KBM-7 (cell line): ENCODE results near the gene ADAMTS19.
A peak's percentile ranks its signal among the peaks of the same experiment; 100 is the strongest.

Experiments used
- DNase-seq: peaks from one replicate; pipeline ENCODE4 v3.0.0-alpha.2; 2015
- in situ Hi-C: fragments of 300-500 bp; cut with MboI; formaldehyde crosslinking; loops from 2 replicates; pipeline ENCODE4 v1.14.3; 2020; ENCODE audit warnings: low sequenced_read_pairs, low pct_unique_long_range_greater_than_20kb, mixed read lengths

The ADAMTS19 gene

DNA sequence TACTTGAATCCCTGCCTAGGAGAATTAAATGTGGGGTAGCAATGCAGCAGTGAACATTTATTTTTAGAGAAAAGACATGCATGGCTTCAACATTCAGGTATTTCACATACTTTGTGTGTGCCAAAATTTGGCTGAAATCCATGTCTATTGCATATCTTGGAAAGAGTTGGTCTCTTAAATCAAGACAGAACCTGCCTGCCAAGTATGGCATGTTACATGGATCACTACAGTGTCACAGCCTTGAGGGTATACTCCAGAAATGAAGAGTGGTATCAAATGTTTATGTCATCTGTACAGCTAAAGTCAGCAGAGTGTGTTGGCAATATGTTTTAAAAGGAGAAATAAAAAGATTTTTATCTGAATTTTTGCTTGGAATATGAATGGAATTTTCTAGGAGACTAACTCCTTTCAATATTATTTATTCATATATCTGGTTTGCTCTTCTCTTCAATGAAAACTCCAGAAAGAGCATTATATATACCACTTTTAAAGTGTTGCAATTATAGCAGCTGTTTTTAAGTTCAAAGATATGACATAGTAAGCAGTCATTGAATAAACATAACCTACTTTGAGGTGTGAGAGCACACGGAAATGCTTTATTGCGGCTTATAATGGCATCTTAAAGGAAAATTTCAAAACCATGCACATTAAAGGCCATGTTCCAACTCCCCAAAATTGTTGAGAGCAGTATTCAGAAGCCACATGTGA lies 192.4 kb downstream of the ADAMTS19 start:
- no peak for DNase-seq
- in situ Hi-C loops, result no loop called here

DNA sequence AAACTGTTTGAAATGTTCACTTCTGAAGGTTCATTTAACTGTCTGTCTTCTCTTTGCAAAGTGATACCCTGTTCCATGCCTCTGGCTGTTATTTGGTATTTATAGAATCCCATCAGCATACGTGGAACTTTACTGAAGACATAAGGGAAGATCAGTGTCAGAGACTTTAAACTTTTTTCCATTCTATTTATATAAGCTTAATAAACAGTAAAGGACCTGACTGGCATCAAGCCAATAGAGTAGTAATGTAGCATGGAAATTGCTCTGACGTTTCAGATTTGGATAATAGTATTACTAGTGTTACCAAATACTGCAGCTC lies 192.9 kb downstream of the ADAMTS19 start:
- in situ Hi-C loops, result no loop called here
- DNase-seq, result no peak

DNA sequence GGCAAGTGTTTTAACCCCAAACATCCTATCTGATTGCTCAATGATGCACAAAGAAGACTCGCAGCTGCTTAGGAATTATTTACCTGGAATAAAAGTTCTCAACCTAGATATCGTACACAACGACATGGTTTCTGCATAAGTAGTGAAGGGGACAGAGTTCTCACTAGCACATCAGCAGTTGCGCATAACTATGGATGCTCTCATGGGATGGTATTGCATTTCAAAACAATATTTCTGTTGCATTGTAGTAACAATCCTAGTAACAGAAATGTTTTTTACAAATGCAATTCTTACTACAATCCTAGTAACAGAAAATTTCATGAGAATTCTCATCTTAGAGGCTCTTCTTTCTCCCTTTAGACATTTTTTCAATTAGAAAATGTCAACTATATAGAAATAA lies 193.3 kb downstream of the ADAMTS19 start:
- no peak for DNase-seq
- in situ Hi-C loops, result no loop called here

DNA sequence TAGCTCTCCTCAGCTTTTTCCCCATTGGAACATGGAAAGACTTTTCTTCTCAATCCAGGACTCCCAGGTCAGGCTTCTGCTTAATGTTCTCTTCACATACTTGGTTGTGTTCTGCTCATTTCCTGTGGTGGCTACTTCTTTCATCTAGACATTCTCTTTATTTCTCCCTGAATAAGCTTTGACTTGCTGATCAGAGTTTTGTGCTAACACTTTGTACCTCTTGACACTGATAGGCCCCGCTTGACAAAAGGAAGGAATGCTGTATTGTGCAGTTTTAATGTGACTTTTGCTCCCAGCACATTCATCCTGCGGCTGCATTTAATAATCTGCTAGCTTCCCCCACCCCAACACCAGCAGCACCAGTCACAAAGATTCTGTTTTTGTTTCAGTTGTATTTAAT lies 196.9 kb downstream of the ADAMTS19 start:
- in situ Hi-C loops, result no loop called here
- no peak for DNase-seq

DNA sequence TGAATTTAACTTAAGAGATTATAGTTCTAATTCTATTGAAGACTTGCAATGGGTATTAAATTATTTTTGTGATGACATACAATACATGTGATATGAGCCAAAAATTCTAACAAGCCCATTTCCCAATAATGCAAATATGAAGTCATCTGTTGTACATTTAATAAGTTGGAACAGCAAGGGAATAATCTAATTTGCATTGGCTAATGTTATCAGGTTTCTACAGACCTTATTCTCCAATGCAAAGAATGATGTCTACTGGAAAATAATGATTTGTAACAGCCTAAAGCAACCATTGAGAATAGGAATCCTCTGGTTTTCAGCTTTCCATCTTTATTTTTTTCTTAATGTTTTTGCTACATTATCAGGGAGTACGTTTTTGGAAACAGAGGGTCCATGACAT lies 198.7 kb downstream of the ADAMTS19 start:
- DNase-seq, result no peak
- in situ Hi-C loops, result no loop called here

DNA sequence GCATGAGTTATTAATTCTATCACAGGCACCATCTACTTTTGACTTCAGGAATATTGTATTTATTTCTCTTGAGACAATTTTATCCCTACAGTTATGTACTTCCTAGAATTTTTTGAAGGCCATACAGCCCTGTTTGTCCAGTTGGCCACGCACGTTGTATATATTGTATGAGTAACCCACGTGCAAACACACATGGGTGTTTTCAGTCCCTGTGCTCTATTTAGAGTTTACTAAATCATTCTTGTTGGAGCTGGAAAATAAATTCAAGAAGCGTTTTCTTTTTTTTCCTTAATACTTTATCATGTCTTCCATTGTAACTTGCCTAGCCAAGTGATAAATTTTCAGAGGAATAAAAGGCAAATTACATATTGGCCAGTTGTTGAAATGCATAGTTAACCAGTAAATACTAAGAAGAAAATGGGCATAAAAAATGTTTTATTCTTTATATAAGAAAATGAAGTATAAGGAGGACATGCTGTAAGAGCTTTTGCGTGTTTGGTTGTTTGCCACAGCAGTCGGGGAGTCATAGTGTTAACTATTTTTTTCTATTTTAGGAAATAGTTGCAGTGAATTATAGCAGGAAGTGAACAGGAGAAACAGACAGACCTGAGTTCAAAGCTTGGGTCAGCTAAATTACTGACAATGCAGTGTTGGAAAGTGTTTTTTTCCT lies 201.4 kb downstream of the ADAMTS19 start:
- DNase-seq, result no peak
- in situ Hi-C loops, result no loop called here

DNA sequence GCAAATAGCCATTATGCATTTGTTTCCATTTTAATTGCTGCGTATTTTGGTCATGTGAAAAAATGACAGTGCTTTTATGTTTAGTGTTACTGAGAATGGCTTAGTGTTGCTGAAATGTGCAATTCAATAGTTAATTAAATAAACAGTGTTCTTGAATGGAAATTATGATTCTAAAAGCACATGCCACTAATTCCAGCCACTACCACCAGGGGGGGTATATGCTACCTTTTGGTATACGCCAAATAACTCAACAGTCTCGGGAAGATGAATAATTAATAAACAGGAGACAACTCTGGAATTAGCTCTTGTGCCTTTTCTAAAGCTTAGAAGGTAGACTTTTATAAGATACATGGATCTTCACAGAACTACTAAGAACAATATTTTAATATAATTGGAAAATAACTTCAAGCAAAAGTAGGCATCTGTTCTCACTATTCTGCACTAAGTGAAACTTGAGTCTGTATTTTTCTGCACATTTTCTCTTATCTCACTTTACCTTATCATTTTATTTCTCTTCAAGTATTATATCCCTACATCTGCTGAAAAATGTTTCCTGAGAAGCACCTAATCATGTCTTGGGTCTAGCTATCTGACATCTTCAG lies 204.3 kb downstream of the ADAMTS19 start:
- peak; percentile 33 for DNase-seq
- in situ Hi-C loops, result no loop called here

DNA sequence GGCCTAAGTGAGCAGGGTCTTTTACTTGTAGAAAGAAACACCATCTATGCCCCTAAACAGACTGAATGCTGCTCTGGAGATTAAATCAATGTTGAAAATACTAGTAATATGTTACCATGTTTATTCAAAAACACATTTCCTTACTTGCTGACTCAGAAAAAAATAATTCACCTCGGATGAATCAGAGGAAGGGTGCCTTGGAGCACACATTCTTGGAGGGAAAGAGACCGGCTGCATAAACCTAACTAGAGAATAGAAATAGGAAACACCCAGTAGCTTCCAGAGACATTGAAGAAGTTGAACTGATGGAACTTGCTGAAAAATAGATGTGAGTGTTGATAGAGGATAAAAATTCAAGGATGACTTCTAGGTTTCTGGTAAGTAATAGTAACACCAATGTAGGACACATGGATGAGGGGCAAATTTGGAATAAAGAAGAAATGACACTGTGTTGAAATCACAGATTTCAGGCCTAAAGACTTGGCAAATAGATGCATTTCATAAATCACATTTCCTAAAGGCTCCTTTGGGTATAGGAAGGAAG lies 210.9 kb downstream of the ADAMTS19 start:
- no peak for DNase-seq
- in situ Hi-C loops, result no loop called here

DNA sequence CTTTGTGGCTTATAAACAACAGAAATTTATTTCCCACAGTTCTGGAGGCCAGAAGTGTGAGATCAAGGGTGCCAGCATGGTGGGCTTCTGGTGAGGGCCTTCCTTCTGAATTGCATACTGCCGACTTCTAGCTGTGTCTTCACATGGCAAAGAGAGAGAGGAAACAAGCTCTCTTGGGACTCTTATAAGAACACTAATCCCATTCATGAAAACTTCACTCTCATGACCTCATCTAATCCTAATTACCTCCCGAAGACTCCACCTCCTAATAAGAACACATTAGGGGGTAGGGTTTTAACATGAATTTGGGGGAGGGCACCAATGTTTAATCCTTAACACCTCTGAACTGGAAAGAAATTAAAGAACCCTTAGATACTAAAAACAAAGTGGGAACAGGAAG lies 211.9 kb downstream of the ADAMTS19 start:
- in situ Hi-C loops, result no loop called here
- DNase-seq, result no peak

DNA sequence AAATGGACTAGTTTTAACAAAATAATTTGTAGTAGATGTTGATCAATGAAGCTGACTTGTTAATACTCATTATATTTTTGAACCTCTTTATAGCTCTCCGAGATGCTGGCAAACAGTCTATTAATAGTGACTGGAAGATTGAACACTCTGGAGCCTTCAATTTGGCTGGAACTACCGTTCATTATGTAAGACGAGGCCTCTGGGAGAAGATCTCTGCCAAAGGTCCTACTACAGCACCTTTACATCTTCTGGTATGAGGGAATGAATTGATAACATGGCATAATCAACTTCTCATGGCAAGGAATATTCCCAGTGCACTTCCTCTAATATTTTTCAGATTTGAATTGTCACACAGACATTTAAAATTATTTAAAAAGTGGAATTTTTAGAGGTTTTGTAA lies 219.6 kb downstream of the ADAMTS19 start:
- in situ Hi-C loops, result no loop called here
- no peak for DNase-seq

DNA sequence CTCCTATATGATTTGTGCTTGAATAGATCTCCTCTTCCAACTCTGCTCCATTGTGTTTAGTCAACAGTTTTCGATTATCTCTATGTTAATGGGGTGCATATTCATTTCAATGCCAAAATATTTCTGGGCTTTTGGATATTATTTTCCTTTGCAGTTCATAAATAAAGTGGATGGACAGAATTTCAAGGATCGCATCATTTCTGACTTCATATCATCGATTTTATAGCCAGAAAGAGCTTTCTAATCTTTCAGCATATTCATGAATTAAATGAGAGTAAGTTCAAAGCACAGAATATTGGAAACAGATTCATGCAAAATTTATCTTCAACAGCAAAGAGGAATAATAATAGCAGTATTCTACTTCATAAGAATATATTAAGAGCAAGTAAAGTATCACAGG lies 227.8 kb downstream of the ADAMTS19 start:
- no peak for DNase-seq
- in situ Hi-C loops, result no loop called here

DNA sequence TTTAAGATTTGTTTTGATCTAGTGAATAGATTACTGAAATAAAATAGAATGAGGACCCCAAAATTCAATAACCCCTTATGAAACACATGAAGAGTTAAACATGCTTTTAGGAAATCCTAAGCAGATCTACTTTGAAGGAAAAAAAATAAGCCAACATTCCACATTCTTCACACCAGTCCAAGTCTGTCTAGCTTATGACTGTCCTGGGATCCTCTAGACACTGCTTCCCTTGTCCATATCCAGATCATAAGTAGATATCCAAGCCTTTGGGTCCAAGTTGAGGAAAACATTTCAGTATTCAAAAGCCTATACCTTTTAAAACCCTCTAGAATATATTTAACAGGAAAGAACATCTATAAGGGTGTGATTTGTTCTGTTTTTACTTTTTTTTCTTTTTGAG lies 228.9 kb downstream of the ADAMTS19 start:
- in situ Hi-C loops, result no loop called here

DNA sequence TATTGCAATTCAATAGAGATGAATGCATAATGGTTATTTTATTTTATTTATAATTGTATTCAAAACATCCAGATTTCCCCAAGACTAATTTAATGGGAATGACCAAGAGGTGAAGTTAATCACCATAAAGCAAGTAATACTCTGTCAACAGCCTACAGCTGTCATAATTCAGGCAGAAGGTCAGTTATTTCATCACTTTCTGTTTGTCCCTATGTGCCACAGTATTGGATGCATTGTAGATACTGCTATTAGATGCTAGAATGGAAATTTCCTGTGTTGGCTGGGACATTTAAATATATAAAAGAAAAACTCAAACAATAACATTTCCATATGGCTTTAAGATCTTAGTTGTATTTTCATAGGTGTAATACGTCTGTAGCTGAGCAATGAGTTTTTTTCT lies 231.1 kb downstream of the ADAMTS19 start:
- DNase-seq, result no peak
- in situ Hi-C loops, result no loop called here

More for the DNA sequence above, 228.9 kb downstream of the ADAMTS19 start:
- DNase-seq, result no peak

DNA sequence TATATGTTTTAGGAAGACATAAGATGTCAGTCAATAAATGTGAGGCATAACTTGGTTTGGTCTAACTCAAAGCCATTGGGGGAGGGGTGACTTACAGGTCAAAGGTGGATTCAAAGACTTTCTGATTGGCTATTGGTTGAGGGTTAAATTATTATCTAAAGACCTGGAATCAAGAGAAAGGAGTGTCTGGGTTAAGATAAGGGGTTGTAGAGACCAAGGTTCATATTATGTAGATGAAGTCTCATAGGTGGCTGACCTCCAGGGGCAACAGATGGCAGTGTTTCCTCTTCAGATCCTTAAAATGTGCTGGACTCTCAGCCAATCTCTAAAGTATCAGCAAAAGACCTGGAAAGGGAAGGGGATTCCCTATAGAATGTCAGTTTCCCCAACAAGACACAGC lies 236.5 kb downstream of the ADAMTS19 start:
- in situ Hi-C loops, result no loop called here

DNA sequence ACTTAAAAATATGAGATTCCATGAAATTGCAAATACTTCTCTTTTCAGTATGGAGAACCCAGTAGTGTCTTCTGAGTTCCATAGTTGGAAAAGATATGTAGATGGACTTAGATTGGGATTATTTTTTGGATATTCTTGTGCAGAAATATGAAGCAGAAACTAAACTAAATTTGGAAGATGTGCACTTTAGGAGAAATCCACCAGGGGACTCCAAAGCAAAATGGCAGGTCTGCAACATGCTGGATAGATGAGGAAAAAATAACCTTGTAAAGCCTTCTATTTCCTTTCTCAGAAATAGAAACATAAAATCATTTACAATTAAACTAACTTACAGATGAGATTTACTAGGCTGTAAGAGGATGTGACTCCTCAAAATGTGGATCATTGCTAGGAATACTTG lies 238.6 kb downstream of the ADAMTS19 start:
- in situ Hi-C loops, result no loop called here
- no peak for DNase-seq

More for the DNA sequence above, 236.5 kb downstream of the ADAMTS19 start:
- DNase-seq, result no peak

DNA sequence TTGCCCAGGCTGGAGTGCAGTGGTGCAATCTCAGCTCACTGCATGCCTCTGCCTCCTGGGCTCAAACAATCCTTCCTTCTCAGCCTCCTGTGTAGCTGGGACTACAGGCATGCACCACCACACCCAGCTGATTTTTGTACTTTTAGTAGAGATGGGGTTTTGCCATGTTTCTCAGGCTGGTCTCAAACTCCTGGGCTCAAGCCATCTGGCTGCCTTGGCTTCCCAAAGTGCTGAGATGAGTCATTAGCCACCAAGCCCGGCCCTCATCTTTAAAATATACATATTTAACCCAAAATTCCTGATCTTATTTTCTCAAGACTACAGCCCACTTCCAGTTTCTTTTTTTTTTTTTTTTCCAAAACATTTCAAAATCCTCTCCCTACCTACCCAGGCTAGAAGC lies 256.1 kb downstream of the ADAMTS19 start:
- no peak for DNase-seq
- in situ Hi-C loops, result no loop called here

DNA sequence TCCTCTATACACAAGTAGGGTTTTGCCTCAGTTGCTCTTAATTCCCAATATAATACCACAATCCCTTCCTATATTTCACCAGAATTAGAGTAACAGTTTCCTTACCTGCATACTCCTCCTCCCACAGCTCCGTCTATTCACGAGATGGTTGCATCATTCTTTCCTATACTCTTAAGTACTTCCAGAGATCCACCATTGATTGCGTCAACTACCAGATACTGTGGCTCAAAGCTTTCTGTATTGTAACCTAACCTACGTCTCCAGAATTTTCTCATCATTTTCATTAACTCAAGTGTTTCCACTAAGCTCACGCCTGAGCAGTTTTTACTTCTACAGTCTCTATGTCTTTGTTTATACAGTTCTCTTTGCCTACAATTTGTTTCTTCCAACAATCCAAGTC lies 256.6 kb downstream of the ADAMTS19 start:
- in situ Hi-C loops, result no loop called here
- DNase-seq, result no peak

DNA sequence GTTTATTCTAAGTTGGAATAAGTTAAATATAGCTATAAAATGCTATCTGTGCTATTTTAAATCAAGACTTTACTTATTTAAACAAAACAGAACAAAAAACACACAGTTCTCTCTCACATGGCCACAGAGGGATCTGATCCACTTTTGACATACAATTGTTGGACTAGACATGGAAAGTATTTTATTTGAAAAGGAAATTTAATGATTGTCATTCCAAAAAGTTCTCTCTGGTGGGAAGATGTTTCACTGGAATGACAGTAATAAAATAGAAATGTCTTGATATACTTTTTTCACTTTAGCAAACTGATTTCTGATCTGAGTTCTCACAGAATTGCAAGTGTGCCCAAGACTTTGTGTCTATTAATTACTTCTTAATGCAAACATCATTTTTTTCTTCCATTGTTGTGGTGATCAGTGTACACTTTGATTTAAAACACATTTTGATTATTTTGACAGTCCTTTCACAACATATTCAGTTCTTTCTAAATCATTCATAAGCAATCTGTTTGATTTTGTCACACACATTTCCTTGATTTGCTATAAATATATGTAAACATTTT lies 257.7 kb downstream of the ADAMTS19 start:
- in situ Hi-C loops, result no loop called here
- DNase-seq, result no peak

DNA sequence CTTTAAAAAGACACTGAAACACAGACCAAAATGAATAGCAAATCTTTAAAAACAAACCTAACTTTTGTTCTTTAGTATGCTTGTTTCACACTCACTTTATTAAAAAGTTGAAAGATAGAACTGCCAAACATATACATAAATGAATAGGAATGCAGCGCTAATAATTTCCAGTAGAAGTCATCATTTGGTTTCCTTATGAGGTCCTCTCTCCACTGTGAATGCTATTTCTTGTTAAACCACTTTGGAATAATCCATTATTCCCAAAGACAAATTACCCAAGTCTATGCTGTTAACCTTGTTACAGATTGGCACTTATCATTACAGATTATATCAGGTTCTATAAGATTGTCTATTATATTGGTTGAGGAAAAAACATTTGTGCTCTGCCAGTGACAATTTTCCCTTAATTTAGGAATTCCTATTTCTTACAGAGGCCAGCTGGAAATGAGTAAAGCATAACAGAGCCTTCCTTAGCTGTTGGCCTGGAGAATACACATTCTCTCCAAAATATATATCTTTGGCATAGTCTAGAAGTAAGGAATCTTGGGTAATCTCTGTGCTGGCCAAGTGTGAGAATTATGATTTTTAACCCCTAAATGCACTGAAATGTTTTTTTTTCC lies 258.5 kb downstream of the ADAMTS19 start:
- DNase-seq, result no peak
- in situ Hi-C loops, result no loop called here

DNA sequence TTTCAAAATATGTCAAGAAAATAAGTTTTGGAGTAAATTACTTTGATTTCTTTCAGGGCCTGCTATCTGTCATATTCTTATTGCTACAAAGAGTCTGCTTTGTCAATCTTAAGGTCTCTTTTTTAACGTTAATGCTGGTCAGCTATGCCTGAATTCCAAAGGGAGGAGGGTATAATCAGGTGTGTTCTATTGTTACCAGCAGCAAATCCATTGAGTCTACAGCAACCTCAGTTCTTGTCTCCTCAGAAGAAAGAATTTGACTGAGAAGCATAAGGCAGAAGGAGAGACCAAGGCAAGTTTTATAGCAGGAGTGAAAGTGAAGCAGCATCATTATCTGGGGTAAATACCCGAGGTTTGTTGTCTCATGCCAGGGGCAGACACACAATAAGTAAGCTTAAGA lies 264.1 kb downstream of the ADAMTS19 start:
- in situ Hi-C loops, result no loop called here
- no peak for DNase-seq
